ENCODE results near the gene PGGT1B. TPM values are rescaled to one million over a fixed set of nuclear protein-coding genes. Genes with fewer than 3 reads are reported as not detected.

Gene PGGT1B
- total RNA-seq, 1 donor from 2014 or later, result 7.2 TPM

DNA sequence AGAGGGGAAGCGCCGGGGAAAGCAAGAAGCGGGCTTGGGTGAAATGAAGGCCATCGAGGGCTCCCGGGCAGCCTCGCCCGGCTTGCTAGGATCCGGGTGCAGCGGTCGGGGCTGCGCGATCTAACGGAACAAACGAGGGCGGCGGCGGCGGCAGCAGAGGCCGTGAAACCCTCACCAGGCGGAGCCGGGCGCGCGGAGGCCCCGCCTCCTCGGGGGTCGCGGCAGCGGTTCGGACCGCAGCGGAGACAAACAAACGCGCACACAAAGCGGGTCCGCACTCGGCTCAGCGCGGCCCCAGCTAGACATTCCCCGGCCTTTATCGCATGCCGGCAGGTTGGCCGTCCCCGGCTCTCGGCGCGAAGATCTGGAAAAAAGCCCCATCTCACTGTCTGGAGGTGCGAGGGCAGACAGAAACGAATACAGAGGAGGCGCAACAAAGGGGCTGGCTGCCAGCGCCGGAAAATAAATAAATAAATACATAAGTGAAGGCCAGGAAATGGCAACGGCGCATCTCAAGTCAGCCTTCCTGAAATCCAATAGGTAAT, 82.4 kb downstream of the PGGT1B start:
- Histone ChIP-seq H3K27me3 (ENCODE audit: control insufficient read depth, insufficient read depth, low read length) (peaks cover 31% of the 10 kb centered on the region), H3K4me3 (ENCODE audit: low read depth, low read length) (peak overlapping the region; percentile 49), H3K36me3 (ENCODE audit: control insufficient read depth, insufficient read depth, low read length) (no peaks in the 10 kb centered on the region)
- DNase-seq (ENCODE audit: low read depth), result no peak
- TF ChIP-seq, protein P1, sequence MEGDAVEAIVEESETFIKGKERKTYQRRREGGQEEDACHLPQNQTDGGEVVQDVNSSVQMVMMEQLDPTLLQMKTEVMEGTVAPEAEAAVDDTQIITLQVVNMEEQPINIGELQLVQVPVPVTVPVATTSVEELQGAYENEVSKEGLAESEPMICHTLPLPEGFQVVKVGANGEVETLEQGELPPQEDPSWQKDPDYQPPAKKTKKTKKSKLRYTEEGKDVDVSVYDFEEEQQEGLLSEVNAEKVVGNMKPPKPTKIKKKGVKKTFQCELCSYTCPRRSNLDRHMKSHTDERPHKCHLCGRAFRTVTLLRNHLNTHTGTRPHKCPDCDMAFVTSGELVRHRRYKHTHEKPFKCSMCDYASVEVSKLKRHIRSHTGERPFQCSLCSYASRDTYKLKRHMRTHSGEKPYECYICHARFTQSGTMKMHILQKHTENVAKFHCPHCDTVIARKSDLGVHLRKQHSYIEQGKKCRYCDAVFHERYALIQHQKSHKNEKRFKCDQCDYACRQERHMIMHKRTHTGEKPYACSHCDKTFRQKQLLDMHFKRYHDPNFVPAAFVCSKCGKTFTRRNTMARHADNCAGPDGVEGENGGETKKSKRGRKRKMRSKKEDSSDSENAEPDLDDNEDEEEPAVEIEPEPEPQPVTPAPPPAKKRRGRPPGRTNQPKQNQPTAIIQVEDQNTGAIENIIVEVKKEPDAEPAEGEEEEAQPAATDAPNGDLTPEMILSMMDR (IDR thresholded peaks at IDR 0.05; ENCODE audit: insufficient read depth, low read length, poor library complexity, severe bottlenecking), result no peak

DNA sequence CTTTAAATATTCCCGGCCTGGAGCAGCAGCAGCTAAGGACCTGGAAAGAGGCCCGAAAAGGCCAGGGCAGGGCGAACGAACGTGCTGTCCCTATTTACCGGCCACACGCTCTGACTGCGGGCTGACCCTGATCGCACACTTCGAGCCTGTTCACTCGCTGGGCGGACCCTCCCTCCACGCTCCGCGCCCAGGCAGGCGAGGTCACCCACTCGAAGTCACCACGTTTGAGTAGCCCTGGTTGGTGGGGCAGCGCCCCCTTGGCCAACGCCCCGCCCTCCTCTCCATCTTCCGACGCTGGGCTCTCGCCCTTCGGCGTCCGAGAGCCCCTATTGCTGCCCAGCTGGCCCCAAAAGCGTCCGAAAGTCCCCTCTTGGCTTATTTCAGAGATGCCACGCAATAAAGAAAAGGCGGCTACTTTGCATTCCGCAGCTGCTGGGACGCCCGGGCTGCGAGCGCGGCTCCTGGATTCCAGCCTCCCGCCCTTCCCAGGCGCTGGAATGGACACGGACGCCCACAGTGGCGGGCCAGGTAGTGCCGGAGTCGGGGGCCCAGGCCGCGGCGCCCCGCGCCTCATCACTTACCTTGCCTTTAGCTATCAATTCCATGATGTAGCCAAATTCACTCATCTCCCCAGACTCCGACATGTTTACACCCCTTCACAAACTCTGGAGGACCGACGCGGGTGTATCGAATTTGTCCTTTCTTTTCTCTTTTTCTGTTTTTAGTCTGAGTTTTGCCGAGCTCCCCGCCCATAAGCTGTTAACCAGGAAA, 83.1 kb downstream of the PGGT1B start:
- no peak for DNase-seq (ENCODE audit: low read depth)
- Histone ChIP-seq H3K27me3 (ENCODE audit: control insufficient read depth, insufficient read depth, low read length) (peaks cover 31% of the 10 kb centered on the region), H3K4me3 (ENCODE audit: low read depth, low read length) (peak overlapping the region; percentile 49), H3K36me3 (ENCODE audit: control insufficient read depth, insufficient read depth, low read length) (no peaks in the 10 kb centered on the region)
- TF ChIP-seq, protein P1 (IDR thresholded peaks at IDR 0.05; ENCODE audit: insufficient read depth, low read length, poor library complexity, severe bottlenecking), result no peak

DNA sequence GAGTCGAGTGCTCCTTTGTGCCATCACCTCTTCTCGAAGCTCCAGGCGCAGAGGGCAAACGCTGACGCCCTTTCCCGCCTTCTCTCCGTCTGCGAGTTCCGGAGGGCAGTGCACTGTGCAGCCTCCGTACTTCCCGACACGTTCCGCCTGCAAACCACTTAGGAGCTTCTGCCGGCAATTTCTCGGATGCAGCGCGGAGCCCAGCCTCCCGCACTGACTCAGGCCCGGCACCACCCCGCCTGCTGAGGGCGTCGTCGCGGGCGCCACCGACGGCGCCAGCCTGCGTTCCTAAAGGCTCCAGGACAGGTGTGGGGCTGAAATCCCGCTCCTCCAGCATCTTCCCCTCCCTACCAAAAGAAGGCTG, 83.7 kb downstream of the PGGT1B start:
- Histone ChIP-seq H3K36me3 (ENCODE audit: control insufficient read depth, insufficient read depth, low read length) (no peaks in the 10 kb centered on the region), H3K27me3 (ENCODE audit: control insufficient read depth, insufficient read depth, low read length) (peaks cover 31% of the 10 kb centered on the region), H3K4me3 (ENCODE audit: low read depth, low read length) (peak overlapping the region; percentile 49)
- DNase-seq (ENCODE audit: low read depth), result no peak
- TF ChIP-seq, protein P1 (IDR thresholded peaks at IDR 0.05; ENCODE audit: insufficient read depth, low read length, poor library complexity, severe bottlenecking), result no peak

DNA sequence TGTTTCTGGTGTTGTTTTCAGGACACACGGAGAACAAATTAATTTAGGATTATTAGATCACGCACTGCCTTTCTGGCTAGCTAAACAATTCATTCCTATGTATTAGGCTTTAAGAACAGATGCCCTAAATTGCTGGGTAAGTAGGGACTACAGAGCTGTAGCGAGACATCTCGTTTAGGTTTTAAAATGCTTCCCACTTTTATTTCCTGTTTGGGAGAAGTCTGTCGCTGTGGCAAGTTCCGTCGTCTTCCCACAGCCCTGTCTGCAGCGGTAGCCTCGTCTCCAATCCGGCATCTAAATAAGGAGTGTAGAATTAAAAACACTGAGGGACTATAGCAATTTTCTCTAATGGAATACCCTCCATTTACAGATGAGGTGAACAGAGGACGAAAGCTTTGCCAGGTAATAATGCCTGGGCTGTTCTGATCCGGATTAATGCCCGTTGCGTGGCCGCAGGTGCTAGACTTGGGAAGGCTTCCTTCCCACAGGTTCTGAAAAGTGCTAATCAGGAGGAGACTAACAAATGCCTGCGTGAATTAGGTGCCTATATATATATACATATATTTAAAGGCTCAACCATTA, 91.7 kb downstream of the PGGT1B start:
- TF ChIP-seq, protein P1 (IDR thresholded peaks at IDR 0.05; ENCODE audit: insufficient read depth, low read length, poor library complexity, severe bottlenecking), result no peak
- H3K27me3 ChIP-seq (ENCODE audit: control insufficient read depth, insufficient read depth, low read length), result peaks cover 3% of the 10 kb centered on the region

DNA sequence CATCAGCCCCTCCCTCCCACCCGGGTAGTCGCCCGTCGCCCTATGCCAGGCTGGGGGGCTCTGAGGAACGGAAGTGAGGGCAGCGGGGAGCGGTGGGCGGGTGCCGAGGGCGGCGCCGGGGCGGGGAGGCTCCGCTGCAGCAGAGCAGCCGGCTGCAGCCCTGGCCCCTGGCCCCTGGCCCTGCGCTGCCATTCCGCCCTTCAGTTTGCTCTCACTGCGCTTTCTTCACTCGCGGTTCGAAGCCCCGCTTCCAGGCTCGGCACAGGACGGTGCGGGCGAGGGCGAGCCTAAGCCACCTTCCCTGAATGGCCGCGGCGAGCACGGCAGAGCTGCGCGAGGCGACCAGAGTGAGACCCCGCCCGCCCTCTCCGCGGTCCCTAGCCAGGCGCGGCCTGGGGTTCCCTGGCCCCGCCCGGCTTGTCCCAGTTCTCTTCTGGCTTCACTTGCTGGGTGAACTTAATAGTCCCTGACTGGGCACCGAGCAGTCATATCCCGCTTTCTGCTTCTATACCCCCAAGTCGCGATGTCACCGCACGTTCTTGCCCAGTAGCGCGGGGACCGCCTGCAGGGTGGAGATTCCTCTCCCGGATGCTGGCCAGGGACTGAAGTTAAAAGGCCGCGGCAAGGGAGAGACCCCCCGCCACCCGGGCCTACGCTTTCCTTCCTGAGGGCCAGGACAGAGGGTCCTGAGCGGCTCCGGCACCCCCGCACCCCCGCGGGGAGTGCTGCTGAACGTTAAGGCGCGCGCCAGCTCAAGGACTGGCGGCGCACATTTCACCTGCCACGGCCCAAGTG, 92.3 kb downstream of the PGGT1B start:
- DNase-seq (ENCODE audit: low read depth), result no peak
- TF ChIP-seq, protein P1 (IDR thresholded peaks at IDR 0.05; ENCODE audit: insufficient read depth, low read length, poor library complexity, severe bottlenecking), result no peak
- Histone ChIP-seq H3K27me3 (ENCODE audit: control insufficient read depth, insufficient read depth, low read length) (peaks cover 3% of the 10 kb centered on the region), H3K36me3 (ENCODE audit: control insufficient read depth, insufficient read depth, low read length) (no peaks in the 10 kb centered on the region), H3K4me3 (ENCODE audit: low read depth, low read length) (peak overlapping the region; percentile 89)

More for the DNA sequence above, 91.7 kb downstream of the PGGT1B start:
- Histone ChIP-seq H3K36me3 (ENCODE audit: control insufficient read depth, insufficient read depth, low read length) (no peaks in the 10 kb centered on the region), H3K4me3 (ENCODE audit: low read depth, low read length) (peak overlapping the region; percentile 89)
- DNase-seq (ENCODE audit: low read depth), result no peak
